Suprapubic skin (tissue), 4 donors: Measurements from ENCODE around the gene SLC22A4. TPM values are rescaled to one million over a fixed set of nuclear protein-coding genes. Genes with fewer than 3 reads are reported as not detected.

Experiments used
- DNase-seq, 2 donors: peaks; one replicate each; pipeline ENCODE4 v3.0.0-alpha.2; 2019; ENCODE audit warnings: low spot score in 2 of 2
- H3K27ac ChIP-seq: fragments of 200-600 bp; sonication (generic); one replicate; pipeline ENCODE4 v1.5.1; 2019
- H3K27me3 ChIP-seq: fragments of 200-600 bp; sonication (generic); one replicate; pipeline ENCODE4 v1.5.1; 2019
- H3K36me3 ChIP-seq: fragments of 200-600 bp; sonication (generic); one replicate; pipeline ENCODE4 v1.5.1; 2019
- H3K4me1 ChIP-seq: fragments of 200-600 bp; sonication (generic); one replicate; pipeline ENCODE4 v1.5.1; 2019
- H3K4me3 ChIP-seq: fragments of 200-600 bp; sonication (generic); one replicate; pipeline ENCODE4 v1.5.1; 2019; ENCODE audit warnings: mild to moderate bottlenecking
- H3K9me3 ChIP-seq: fragments of 200-600 bp; sonication (generic); one replicate; pipeline ENCODE4 v1.5.1; 2019
- EP300 ChIP-seq: sonication (generic); formaldehyde crosslinking; IDR thresholded peaks from one replicate; pipeline ENCODE4 v1.6.1; 2017; ENCODE audit warnings: antibody characterized with exemption
- POLR2A ChIP-seq, 2 donors: fragments of 450-650 bp; IDR thresholded peaks; one replicate each; pipeline ENCODE4 v1.6.1; 2017; ENCODE audit warnings: antibody characterized with exemption in 2 of 2, mild to moderate bottlenecking in 2 of 2, moderate library complexity in 2 of 2
- POLR2AphosphoS5 ChIP-seq, 3 donors: sonication (generic); formaldehyde crosslinking; IDR thresholded peaks; one replicate each; pipeline ENCODE4 v1.6.1; 2017; ENCODE audit warnings: antibody characterized with exemption in 3 of 3
- WGBS: methylation state at CpG from one replicate; pipeline ENCODE4 v1.1.5; 2018; 5-methylcytosine and 5-hydroxymethylcytosine counted together
- total RNA-seq, 4 donors: library from RNA; depleted of rRNA; stranded (reverse); fragments of >200 nt; gene quantifications; one replicate each; pipeline ENCODE4 v1.1.0, GENCODE V29; 2016
- TF ChIP-seq, protein P1 (sequence below), 2 donors: fragments of 200-600 bp in 1 of 2; fragments of 450-650 bp in 1 of 2; sonication (generic) in 1 of 2; IDR thresholded peaks; one replicate each; pipeline ENCODE4 v1.5.1; 2016 to 2019; ENCODE audit warnings: antibody characterized with exemption in 2 of 2, mild to moderate bottlenecking in 1 of 2, moderate library complexity in 1 of 2

Gene SLC22A4
- total RNA-seq, 4 donors from 2014 or later, result 0.32 to 1.9 (median 1.3) TPM

GRCh38 chr5:132392411-132392810 is 98.2 kb downstream of the SLC22A4 start:
- H3K4me1 ChIP-seq, result peaks cover 75% of the 10 kb centered on the region
- no peak overlapping the region for H3K27ac ChIP-seq
- H3K4me3 ChIP-seq, result no peak overlapping the region
- no peak for TF ChIP-seq POLR2A (IDR thresholded peaks at IDR 0.05)
- no peak for TF ChIP-seq EP300
- no peak for TF ChIP-seq POLR2AphosphoS5 (IDR thresholded peaks at IDR 0.05)
- TF ChIP-seq, protein P1, sequence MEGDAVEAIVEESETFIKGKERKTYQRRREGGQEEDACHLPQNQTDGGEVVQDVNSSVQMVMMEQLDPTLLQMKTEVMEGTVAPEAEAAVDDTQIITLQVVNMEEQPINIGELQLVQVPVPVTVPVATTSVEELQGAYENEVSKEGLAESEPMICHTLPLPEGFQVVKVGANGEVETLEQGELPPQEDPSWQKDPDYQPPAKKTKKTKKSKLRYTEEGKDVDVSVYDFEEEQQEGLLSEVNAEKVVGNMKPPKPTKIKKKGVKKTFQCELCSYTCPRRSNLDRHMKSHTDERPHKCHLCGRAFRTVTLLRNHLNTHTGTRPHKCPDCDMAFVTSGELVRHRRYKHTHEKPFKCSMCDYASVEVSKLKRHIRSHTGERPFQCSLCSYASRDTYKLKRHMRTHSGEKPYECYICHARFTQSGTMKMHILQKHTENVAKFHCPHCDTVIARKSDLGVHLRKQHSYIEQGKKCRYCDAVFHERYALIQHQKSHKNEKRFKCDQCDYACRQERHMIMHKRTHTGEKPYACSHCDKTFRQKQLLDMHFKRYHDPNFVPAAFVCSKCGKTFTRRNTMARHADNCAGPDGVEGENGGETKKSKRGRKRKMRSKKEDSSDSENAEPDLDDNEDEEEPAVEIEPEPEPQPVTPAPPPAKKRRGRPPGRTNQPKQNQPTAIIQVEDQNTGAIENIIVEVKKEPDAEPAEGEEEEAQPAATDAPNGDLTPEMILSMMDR (IDR thresholded peaks at IDR 0.05), result no peak
- no peaks in the 10 kb centered on the region for H3K27me3 ChIP-seq
- 87% methylated on average over 8 of the region's 8 CpGs for WGBS
- no peaks in the 10 kb centered on the region for H3K9me3 ChIP-seq
- H3K36me3 ChIP-seq, result peaks cover 25% of the 10 kb centered on the region
- DNase-seq, result no peak

- Histone ChIP-seq H3K4me3 (no peak overlapping the region), H3K9me3 (no peaks in the 10 kb centered on the region), H3K36me3 (peaks cover 25% of the 10 kb centered on the region), H3K27ac (no peak overlapping the region), H3K4me1 (peaks cover 75% of the 10 kb centered on the region), H3K27me3 (no peaks in the 10 kb centered on the region)
- no peak for DNase-seq
- TF ChIP-seq EP300, result no peak
- 67% methylated on average over 6 of the region's 6 CpGs for WGBS
Measured at GRCh38 chr5:132392978-132393825, 99.0 kb downstream of the SLC22A4 start.

Other genes with a start within 250 kb of the SLC22A4 start
- not detected for gene IL3, start 233.7 kb upstream of the SLC22A4 start, total RNA-seq
- gene CSF2, start 220.6 kb upstream of the SLC22A4 start, total RNA-seq, result not detected
- 10 to 100 TPM; 23.9 to 42.0 (median 30.9) TPM for gene P4HA2, start 66.5 kb upstream of the SLC22A4 start, total RNA-seq
- 100 to 1,000 TPM; 110 to 128 (median 114) TPM for gene PDLIM4, start 36.7 kb upstream of the SLC22A4 start, total RNA-seq
- 10 to 100 TPM; 23.2 to 36.6 (median 26.3) TPM for gene SLC22A5, start 75.3 kb downstream of the SLC22A4 start, total RNA-seq
- gene IRF1, start 196.4 kb downstream of the SLC22A4 start, total RNA-seq, result 10 to 100 TPM; 17.5 to 24.1 (median 20.1) TPM
- gene IL5, start 249.1 kb downstream of the SLC22A4 start, total RNA-seq, result not detected